GM12872 (cell line): Measurements from ENCODE around the gene HOXD10.

Source experiments
- TF ChIP-seq, protein P1 (sequence below): IDR thresholded peaks from 3 replicates; pipeline ENCODE4 v1.5.1; 2011; ENCODE audit warnings: low read depth, mild to moderate bottlenecking, low read length, moderate library complexity; ENCODE audit not compliant: insufficient read depth

HOXD10 gene

DNA sequence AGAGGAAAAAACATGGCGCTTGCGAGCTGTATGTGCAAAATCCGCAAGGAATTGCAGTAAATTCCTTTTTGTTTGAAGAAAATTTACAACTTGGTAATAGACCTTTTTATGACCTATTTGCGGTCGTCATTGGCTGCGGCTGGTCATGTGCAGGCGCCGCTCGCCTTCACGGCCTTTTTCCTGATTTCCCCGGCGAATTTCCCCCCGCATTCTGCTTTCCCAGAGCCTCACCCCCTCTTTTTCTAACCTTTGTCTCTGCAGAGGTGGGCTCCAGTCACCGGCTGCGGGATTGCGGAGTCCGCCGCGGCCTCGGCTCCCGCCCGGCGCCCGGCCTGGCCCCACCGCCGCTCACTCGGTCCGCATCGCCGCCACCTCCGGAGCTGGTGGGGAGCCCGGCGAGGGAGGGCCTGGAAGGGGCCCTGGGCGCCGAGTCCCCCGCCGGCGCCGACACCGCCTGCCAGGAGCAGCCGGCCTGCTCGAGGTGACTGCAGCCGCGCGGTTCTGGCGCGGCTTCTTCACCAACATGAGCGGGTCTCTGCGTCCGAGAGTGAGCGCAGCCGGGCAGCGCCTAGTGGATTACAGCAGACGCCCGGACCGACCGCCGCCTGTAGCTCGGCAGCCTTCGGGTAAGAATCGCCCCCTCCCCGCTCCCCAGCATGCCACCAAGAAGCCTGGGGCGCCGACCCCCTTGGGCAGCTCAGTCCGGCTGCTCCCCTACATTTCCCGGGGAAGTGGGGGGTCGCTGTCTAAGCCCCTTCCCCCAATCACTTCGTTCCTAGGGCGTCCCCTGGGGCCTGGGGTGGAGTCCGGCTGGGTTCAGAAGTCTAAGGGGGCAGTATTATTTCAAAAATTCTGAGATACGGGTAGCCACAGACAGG is 20.0 kb downstream of the HOXD10 start:
- TF ChIP-seq, protein P1, sequence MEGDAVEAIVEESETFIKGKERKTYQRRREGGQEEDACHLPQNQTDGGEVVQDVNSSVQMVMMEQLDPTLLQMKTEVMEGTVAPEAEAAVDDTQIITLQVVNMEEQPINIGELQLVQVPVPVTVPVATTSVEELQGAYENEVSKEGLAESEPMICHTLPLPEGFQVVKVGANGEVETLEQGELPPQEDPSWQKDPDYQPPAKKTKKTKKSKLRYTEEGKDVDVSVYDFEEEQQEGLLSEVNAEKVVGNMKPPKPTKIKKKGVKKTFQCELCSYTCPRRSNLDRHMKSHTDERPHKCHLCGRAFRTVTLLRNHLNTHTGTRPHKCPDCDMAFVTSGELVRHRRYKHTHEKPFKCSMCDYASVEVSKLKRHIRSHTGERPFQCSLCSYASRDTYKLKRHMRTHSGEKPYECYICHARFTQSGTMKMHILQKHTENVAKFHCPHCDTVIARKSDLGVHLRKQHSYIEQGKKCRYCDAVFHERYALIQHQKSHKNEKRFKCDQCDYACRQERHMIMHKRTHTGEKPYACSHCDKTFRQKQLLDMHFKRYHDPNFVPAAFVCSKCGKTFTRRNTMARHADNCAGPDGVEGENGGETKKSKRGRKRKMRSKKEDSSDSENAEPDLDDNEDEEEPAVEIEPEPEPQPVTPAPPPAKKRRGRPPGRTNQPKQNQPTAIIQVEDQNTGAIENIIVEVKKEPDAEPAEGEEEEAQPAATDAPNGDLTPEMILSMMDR, result no peak

GRCh38 chr2:176137252-176137580 is 20.6 kb downstream of the HOXD10 start:
- TF ChIP-seq, protein P1, result no peak

- TF ChIP-seq, protein P1, result no peak
Measured at GRCh38 chr2:176137906-176138305, 21.3 kb downstream of the HOXD10 start.

GRCh38 chr2:176138526-176138922 is 21.9 kb downstream of the HOXD10 start:
- TF ChIP-seq, protein P1, result no peak

- TF ChIP-seq, protein P1, result no peak
Measured at GRCh38 chr2:176138923-176139660, 22.5 kb downstream of the HOXD10 start.

DNA sequence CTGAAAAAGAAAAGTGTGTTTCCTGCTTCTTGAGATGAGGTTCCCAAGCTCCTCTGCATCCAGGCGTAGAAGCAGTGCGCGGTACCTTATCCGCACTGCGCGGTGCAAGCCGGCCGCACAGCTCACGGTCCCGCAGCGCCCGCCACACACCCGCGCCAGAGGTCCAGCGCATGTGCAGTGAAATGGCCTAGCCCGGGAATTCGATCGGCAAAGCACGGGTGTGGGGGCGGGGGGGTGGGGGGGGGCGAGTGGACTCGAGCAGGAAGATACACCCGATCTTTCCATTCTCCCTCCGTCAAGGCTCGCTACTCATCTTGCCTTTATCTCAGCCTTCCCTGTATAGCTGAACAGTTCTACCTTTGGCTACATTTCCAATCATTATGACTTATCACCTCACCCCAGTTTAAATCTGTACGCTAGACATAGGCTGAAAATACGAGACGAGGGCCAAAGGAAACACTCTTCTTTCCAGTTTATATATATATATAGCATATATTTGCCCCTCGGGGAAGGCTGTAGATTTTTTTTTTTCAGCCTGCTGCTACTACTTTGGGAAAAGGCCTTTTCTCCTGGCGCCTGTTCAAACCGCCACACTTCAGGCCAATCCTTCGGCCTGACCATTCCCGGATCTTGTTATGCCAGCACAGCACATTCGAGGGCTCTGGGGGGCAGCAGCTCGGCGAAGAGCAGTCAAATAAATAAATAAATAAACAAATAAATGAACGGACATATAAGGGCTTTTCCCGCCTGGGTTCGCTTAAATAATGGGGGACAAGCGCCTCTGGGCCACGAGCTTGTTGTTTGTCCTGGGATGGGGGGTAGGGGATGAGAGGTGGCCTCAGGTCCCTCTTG is 23.3 kb downstream of the HOXD10 start:
- TF ChIP-seq, protein P1, result no peak
